ENCODE data around the gene EXOC3L1.

Gene EXOC3L1

GRCh38 chr16:67237396-67238277 is 47.7 kb upstream of the EXOC3L1 start:
- ChIA-PET POLR2A (interaction anchor here (1.3 to 4.0 kb wide), 4 partner anchors 9 to 40 kb away, joined by 3 to 25 read pairs (median 12); partner anchors contain the start of genes FHOD1 and TMEM208), CTCF (interaction anchor here (1.1 to 1.2 kb wide), 2 partner anchors 8 to 14 kb away, joined by 3 to 5 read pairs; no protein-coding TSS in a partner anchor)
- no peaks in the 10 kb centered on the region for H3K9me3 ChIP-seq (ENCODE audit: control insufficient read depth, insufficient read depth, low read depth, low read length)
- no peaks in the 10 kb centered on the region for H3K4me1 ChIP-seq (ENCODE audit: control insufficient read depth, insufficient read depth, low read length)
- TF ChIP-seq ZNF518A (tag by site-specific recombination; conservative IDR thresholded peaks at IDR 0.05; ENCODE audit: low read depth): no peak
- peaks cover 4 to 67% of the 10 kb centered on the region in 2 experiments; a peak in 2 of 3 replicates for H3K36me3 ChIP-seq (ENCODE audit: control insufficient read depth in 2 of 2, insufficient read depth in 1 of 2, low read length in 2 of 2)
- no peak overlapping the region for H3K4me3 ChIP-seq (ENCODE audit: low read depth, low read length)
- no peak overlapping the region for H3K27ac ChIP-seq (ENCODE audit: extremely low read depth, low read depth, low read length)

- POLR2A ChIA-PET: interaction anchor here (1.3 to 4.0 kb wide), 4 partner anchors 10 to 39 kb away, joined by 3 to 25 read pairs (median 12); partner anchors contain the start of genes FHOD1 and TMEM208
- Histone ChIP-seq H3K27ac (ENCODE audit: extremely low read depth, low read depth, low read length) (no peak overlapping the region), H3K9me3 (ENCODE audit: control insufficient read depth, insufficient read depth, low read depth, low read length) (no peaks in the 10 kb centered on the region), H3K4me1 (ENCODE audit: control insufficient read depth, insufficient read depth, low read length) (no peaks in the 10 kb centered on the region), H3K36me3 (ENCODE audit: control insufficient read depth in 2 of 2, insufficient read depth in 1 of 2, low read length in 2 of 2) (peaks cover 8 to 66% of the 10 kb centered on the region in 2 experiments; a peak in 2 of 3 replicates), H3K4me3 (ENCODE audit: low read depth, low read length) (no peak overlapping the region)
- CTCF ChIA-PET: interaction anchor here (0.6 to 1.2 kb wide), 2 partner anchors 9 to 496 kb away, joined by 3 to 5 read pairs; no protein-coding TSS in a partner anchor
- TF ChIP-seq ZBTB20 (tag by site-specific recombination; IDR thresholded peaks at IDR 0.05): peak; percentile 60
- no peak for TF ChIP-seq ZNF169 (tag by site-specific recombination; IDR thresholded peaks at IDR 0.05)
- TF ChIP-seq ZXDB (tag by site-specific recombination; IDR thresholded peaks at IDR 0.05): peak; percentile 45
- no peak for TF ChIP-seq ZFHX2 (tag by site-specific recombination; conservative IDR thresholded peaks at IDR 0.05)
- no peak for TF ChIP-seq ZNF112 (tag by site-specific recombination; IDR thresholded peaks at IDR 0.05)
- TF ChIP-seq ZNF324 (tag by site-specific recombination; IDR thresholded peaks at IDR 0.05): no peak
- no peak for TF ChIP-seq ZNF16 (tag by site-specific recombination; IDR thresholded peaks at IDR 0.05; ENCODE audit: low read depth)
- no peak for TF ChIP-seq KLF10 (tag by site-specific recombination; IDR thresholded peaks at IDR 0.05)
- no peak for TF ChIP-seq ZNF76 (tag by site-specific recombination; IDR thresholded peaks at IDR 0.05; ENCODE audit: borderline replicate concordance, low read depth)
- no peak for TF ChIP-seq RBAK (tag by site-specific recombination; IDR thresholded peaks at IDR 0.05)
- TF ChIP-seq ZNF658 (tag by site-specific recombination; IDR thresholded peaks at IDR 0.05): no peak
- no peak for TF ChIP-seq GLIS2 (tag by site-specific recombination; IDR thresholded peaks at IDR 0.05)
- no peak for TF ChIP-seq ZNF184 (tag by site-specific recombination; IDR thresholded peaks at IDR 0.05)
- no peak for TF ChIP-seq KLF8 (tag by site-specific recombination; IDR thresholded peaks at IDR 0.05)
- no peak for TF ChIP-seq ZNF626 (tag by site-specific recombination; IDR thresholded peaks at IDR 0.05)
- no peak for TF ChIP-seq ZNF473 (tag by site-specific recombination; IDR thresholded peaks at IDR 0.05)
- TF ChIP-seq, protein P1, sequence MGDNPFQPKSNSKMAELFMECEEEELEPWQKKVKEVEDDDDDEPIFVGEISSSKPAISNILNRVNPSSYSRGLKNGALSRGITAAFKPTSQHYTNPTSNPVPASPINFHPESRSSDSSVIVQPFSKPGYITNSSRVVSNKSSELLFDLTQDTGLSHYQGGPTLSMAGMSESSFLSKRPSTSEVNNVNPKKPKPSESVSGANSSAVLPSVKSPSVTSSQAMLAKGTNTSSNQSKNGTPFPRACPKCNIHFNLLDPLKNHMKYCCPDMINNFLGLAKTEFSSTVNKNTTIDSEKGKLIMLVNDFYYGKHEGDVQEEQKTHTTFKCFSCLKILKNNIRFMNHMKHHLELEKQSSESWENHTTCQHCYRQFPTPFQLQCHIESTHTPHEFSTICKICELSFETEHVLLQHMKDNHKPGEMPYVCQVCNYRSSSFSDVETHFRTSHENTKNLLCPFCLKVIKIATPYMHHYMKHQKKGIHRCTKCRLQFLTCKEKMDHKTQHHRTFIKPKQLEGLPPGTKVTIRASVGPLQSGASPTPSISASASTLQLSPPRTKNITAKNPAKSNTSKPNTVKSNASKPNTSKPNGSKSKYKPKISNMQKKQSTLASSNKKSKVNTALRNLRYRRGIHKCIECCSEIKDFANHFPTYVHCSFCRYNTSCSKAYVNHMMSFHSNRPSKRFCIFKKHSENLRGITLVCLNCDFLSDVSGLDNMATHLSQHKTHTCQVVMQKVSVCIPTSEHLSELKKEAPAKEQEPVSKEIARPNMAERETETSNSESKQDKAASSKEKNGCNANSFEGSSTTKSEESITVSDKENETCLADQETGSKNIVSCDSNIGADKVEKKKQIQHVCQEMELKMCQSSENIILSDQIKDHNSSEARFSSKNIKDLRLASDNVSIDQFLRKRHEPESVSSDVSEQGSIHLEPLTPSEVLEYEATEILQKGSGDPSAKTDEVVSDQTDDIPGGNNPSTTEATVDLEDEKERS (tag by site-specific recombination; IDR thresholded peaks at IDR 0.05): no peak
- peak; percentile 83 for TF ChIP-seq ZNF692 (tag by site-specific recombination; IDR thresholded peaks at IDR 0.05)
- TF ChIP-seq, protein P2, sequence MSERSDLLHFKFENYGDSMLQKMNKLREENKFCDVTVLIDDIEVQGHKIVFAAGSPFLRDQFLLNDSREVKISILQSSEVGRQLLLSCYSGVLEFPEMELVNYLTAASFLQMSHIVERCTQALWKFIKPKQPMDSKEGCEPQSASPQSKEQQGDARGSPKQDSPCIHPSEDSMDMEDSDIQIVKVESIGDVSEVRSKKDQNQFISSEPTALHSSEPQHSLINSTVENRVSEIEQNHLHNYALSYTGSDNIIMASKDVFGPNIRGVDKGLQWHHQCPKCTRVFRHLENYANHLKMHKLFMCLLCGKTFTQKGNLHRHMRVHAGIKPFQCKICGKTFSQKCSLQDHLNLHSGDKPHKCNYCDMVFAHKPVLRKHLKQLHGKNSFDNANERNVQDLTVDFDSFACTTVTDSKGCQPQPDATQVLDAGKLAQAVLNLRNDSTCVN (tag by site-specific recombination; optimal IDR thresholded peaks at IDR 0.05): no peak
- TF ChIP-seq ZNF558 (tag by site-specific recombination; IDR thresholded peaks at IDR 0.05): no peak
These were observed 46.8 kb upstream of the EXOC3L1 start for GRCh38 chr16:67236563-67237395.

All from HEK293 (cell line).